Natural killer cell (primary cell): ENCODE measurements around the gene THSD7B. TPM values are rescaled to one million over a fixed set of nuclear protein-coding genes. Genes with fewer than 3 reads are reported as not detected.

Experiments
- ATAC-seq, 3 donors: fragments of 150-1000 bp in 2 of 3; fragments of 200-7000 bp in 1 of 3; cut with Tn5 transposase; 1 replicate in 1 of 3; 2 replicates in 2 of 3; pipeline ENCODE4 v1.10.0; 2021; ENCODE audit warnings: mild to moderate bottlenecking in 2 of 3, moderate library complexity in 2 of 3
- DNase-seq, 2 donors: peaks; one replicate each; pipeline versions ENCODE4 v3.0.0 to v3.0.0-alpha.2; 2013 to 2021; ENCODE audit warnings: mixed read lengths in 1 of 2
- H3K27ac ChIP-seq: one replicate; pipeline ENCODE4 v1.5.1; 2013; ENCODE audit warnings: mild to moderate bottlenecking, low read length
- H3K27me3 ChIP-seq: one replicate; pipeline ENCODE4 v1.6.1; 2013; ENCODE audit warnings: low read length; ENCODE audit not compliant: control insufficient read depth, insufficient read depth
- H3K36me3 ChIP-seq: one replicate; pipeline ENCODE4 v1.6.1; 2013; ENCODE audit warnings: low read length; ENCODE audit not compliant: control insufficient read depth, insufficient read depth
- H3K4me1 ChIP-seq: one replicate; pipeline ENCODE4 v1.6.1; 2013; ENCODE audit warnings: low read length; ENCODE audit not compliant: control insufficient read depth, insufficient read depth
- H3K4me3 ChIP-seq: one replicate; pipeline ENCODE4 v1.5.1; 2013; ENCODE audit warnings: low read length
- H3K9me3 ChIP-seq: one replicate; pipeline ENCODE4 v1.6.1; 2013; ENCODE audit warnings: low read length; ENCODE audit not compliant: control insufficient read depth, insufficient read depth
- H3K27ac Mint-ChIP-seq, 2 donors: one replicate each; pipeline ENCODE4 v1.8.0; 2022; ENCODE audit warnings: mild to moderate bottlenecking in 2 of 2, mixed read lengths in 2 of 2, moderate library complexity in 1 of 2
- H3K27me3 Mint-ChIP-seq, 2 donors: one replicate each; pipeline ENCODE4 v1.8.0; 2022; ENCODE audit warnings: low read depth in 2 of 2, mixed read lengths in 2 of 2
- H3K36me3 Mint-ChIP-seq: one replicate; pipeline ENCODE4 v1.8.0; 2022; ENCODE audit warnings: mixed read lengths
- H3K4me1 Mint-ChIP-seq, 2 donors: one replicate each; pipeline ENCODE4 v1.8.0; 2022; ENCODE audit warnings: mixed read lengths in 2 of 2
- H3K4me3 Mint-ChIP-seq: one replicate; pipeline ENCODE4 v1.8.0; 2022; ENCODE audit warnings: mild to moderate bottlenecking, moderate library complexity, mixed read lengths
- H3K9me3 Mint-ChIP-seq, 2 donors: one replicate each; pipeline ENCODE4 v1.8.0; 2022; ENCODE audit warnings: mixed read lengths in 2 of 2
- CTCF ChIP-seq: fragments of 200-600 bp; IDR thresholded peaks from one replicate; pipeline ENCODE4 v1.8.0; 2022; ENCODE audit warnings: antibody characterized with exemption
- WGBS: methylation state at CpG from one replicate; pipeline ENCODE4 v1.1.7; 2013; ENCODE audit warnings: missing lambda C conversion rate; ENCODE audit not compliant: insufficient coverage; 5-methylcytosine and 5-hydroxymethylcytosine counted together
- intact Hi-C: fragments of 100-400 bp; cut with micrococcal nuclease; formaldehyde crosslinking; loops from one replicate; pipeline ENCODE4 v1.14.2; 2022
- total RNA-seq, 4 donors: library from RNA; stranded (reverse); fragments of 120-200 nt in 1 of 4; gene quantifications; one replicate each; pipeline versions ENCODE4 v1.2.3 to v1.2.4, GENCODE V29; 2013 to 2022

THSD7B gene
- total RNA-seq, 3 donors from 2014 or later (not counting 1 experiment from before 2014, with no cell fraction given), result not detected

GRCh38 chr2:137675584-137676327 is 910.4 kb downstream of the THSD7B start:
- H3K9me3 Mint-ChIP-seq, result peaks cover 11 to 17% of the 10 kb centered on the region in 2 donors
- Histone ChIP-seq H3K4me1 (no peaks in the 10 kb centered on the region), H3K36me3 (no peaks in the 10 kb centered on the region), H3K9me3 (no peaks in the 10 kb centered on the region), H3K27me3 (no peaks in the 10 kb centered on the region), H3K27ac (no peak overlapping the region), H3K4me3 (no peak overlapping the region)
- no peaks in the 10 kb centered on the region for H3K27me3 Mint-ChIP-seq
- DNase-seq, result no peak
- TF ChIP-seq CTCF, result no peak
- no peak for ATAC-seq
- WGBS, result 91% methylated on average over 2 of the region's 4 CpGs
- H3K27ac Mint-ChIP-seq, result no peak overlapping the region
- no peak overlapping the region for H3K4me3 Mint-ChIP-seq
- H3K4me1 Mint-ChIP-seq, result no peaks in the 10 kb centered on the region
- intact Hi-C loops, result no loop called here
- no peaks in the 10 kb centered on the region for H3K36me3 Mint-ChIP-seq

- Histone ChIP-seq H3K36me3 (no peaks in the 10 kb centered on the region), H3K27me3 (no peaks in the 10 kb centered on the region), H3K27ac (no peak overlapping the region), H3K9me3 (no peaks in the 10 kb centered on the region), H3K4me3 (no peak overlapping the region), H3K4me1 (no peaks in the 10 kb centered on the region)
- H3K9me3 Mint-ChIP-seq, result peaks cover 11 to 14% of the 10 kb centered on the region in 2 donors
- intact Hi-C loops, result no loop called here
- H3K27ac Mint-ChIP-seq, result no peak overlapping the region
- ATAC-seq (no peak), DNase-seq (no peak)
- TF ChIP-seq CTCF, result no peak
- no peak overlapping the region for H3K4me3 Mint-ChIP-seq
- H3K4me1 Mint-ChIP-seq, result no peaks in the 10 kb centered on the region
- no peaks in the 10 kb centered on the region for H3K27me3 Mint-ChIP-seq
- 77% methylated on average over 3 of the region's 3 CpGs for WGBS
- H3K36me3 Mint-ChIP-seq, result no peaks in the 10 kb centered on the region
These were observed 911.0 kb downstream of the THSD7B start for GRCh38 chr2:137676346-137676745.

GRCh38 chr2:137677466-137677865 is 912.1 kb downstream of the THSD7B start:
- H3K27me3 Mint-ChIP-seq, result no peaks in the 10 kb centered on the region
- no peaks in the 10 kb centered on the region for H3K4me1 Mint-ChIP-seq
- Histone ChIP-seq H3K27ac (no peak overlapping the region), H3K9me3 (no peaks in the 10 kb centered on the region), H3K4me3 (no peak overlapping the region), H3K36me3 (no peaks in the 10 kb centered on the region), H3K4me1 (no peaks in the 10 kb centered on the region), H3K27me3 (no peaks in the 10 kb centered on the region)
- no peak for TF ChIP-seq CTCF
- H3K36me3 Mint-ChIP-seq, result no peaks in the 10 kb centered on the region
- DNase-seq (no peak), ATAC-seq (no peak)
- no CpG with 5 or more reads among the region's 1 CpG for WGBS
- H3K4me3 Mint-ChIP-seq, result no peak overlapping the region
- intact Hi-C loops, result no loop called here
- H3K27ac Mint-ChIP-seq, result no peak overlapping the region
- peaks cover 9 to 14% of the 10 kb centered on the region in 2 donors for H3K9me3 Mint-ChIP-seq

- H3K4me1 Mint-ChIP-seq, result no peaks in the 10 kb centered on the region
- H3K27ac Mint-ChIP-seq, result no peak overlapping the region
- no CpG with 5 or more reads among the region's 1 CpG for WGBS
- no peaks in the 10 kb centered on the region for H3K4me1 ChIP-seq
- peaks cover 10 to 29% of the 10 kb centered on the region in 2 donors for H3K9me3 Mint-ChIP-seq
- intact Hi-C loops, result no loop called here
- no peaks in the 10 kb centered on the region for H3K9me3 ChIP-seq
- no peak overlapping the region for H3K4me3 ChIP-seq
- H3K4me3 Mint-ChIP-seq, result no peak overlapping the region
- ATAC-seq, result no peak
- no peak for DNase-seq
- no peaks in the 10 kb centered on the region for H3K36me3 ChIP-seq
- no peaks in the 10 kb centered on the region for H3K36me3 Mint-ChIP-seq
- no peak for TF ChIP-seq CTCF
- H3K27me3 Mint-ChIP-seq, result no peaks in the 10 kb centered on the region
- no peaks in the 10 kb centered on the region for H3K27me3 ChIP-seq
- no peak overlapping the region for H3K27ac ChIP-seq
These were observed 924.2 kb downstream of the THSD7B start for GRCh38 chr2:137689549-137689948.
